H1 (cell line): Measurements from ENCODE around the gene HCK. TPM values are rescaled to one million over a fixed set of nuclear protein-coding genes. Genes with fewer than 3 reads are reported as not detected.

Source experiments
- RNF2 ChIP-seq: fragments of 200-900, 300-1000 bp; sonication (generic); IDR thresholded peaks from 2 replicates; pipeline ENCODE4 v1.7.1; 2016; ENCODE audit warnings: borderline replicate concordance, low read depth, mild to moderate bottlenecking, antibody characterized with exemption, low read length; ENCODE audit not compliant: poor library complexity, severe bottlenecking; ENCODE audit errors: missing control alignments
- polyA plus RNA-seq, 7 experiments: library from polyadenylated mRNA; depleted of rRNA in 3 of 7; stranded (reverse) in 5 of 7; unstranded in 2 of 7; fragments of >200 nt in 5 of 7; fragments of 200-250 nt in 2 of 7; gene quantifications; 1 replicate in 5 of 7; 2 replicates in 1 of 7; 4 replicates in 1 of 7; pipeline versions ENCODE4 v1.2.1 to v1.2.3, GENCODE V29; 2011 to 2013; ENCODE audit warnings: missing spikeins in 2 of 7, mixed read lengths in 2 of 7
- total RNA-seq: library from RNA; stranded (reverse); fragmentation: NEBNext Ultra II Directional; extraction: Animal tissue kit (Norgen Biotek cat#: 25700); gene quantifications from 2 replicates; pipeline ENCODE4 v1.2.1, GENCODE V29; 2021

Gene HCK
- total and polyA plus RNA-seq, 2 of the 8 experiments (the other 6 are each of a cell fraction or from before 2014, with no cell fraction given): 0.37 to 4.3 TPM

- no peak for TF ChIP-seq RNF2
Measured at GRCh38 chr20:32109392-32110172, 57.5 kb downstream of the HCK start, which contains the start of gene TM9SF4 (continued).
